Uterus (tissue), 4 donors: Measurements from ENCODE around the gene FAM234A. TPM values are rescaled to one million over a fixed set of nuclear protein-coding genes. Genes with fewer than 3 reads are reported as not detected.
"Not testable (repeated sequence)": the region's sequence is repeated elsewhere in the genome, so short reads cannot be mapped to it uniquely, and the experiment has no call there.

ENCODE experiments used
- DNase-seq, 2 donors: peaks; one replicate each; pipeline ENCODE4 v3.0.0-alpha.2; 2019 to 2020
- H3K27ac ChIP-seq, 2 donors: fragments of 200-600 bp; sonication (generic); 1 replicate in 1 of 2; 2 replicates in 1 of 2; pipeline ENCODE4 v1.5.1; 2016 to 2018
- H3K27me3 ChIP-seq, 2 donors: fragments of 200-600 bp; sonication (generic); one replicate each; pipeline ENCODE4 v1.5.1; 2018 to 2019; ENCODE audit warnings: control low read depth in 1 of 2
- H3K36me3 ChIP-seq, 2 donors: fragments of 200-600 bp; sonication (generic); one replicate each; pipeline ENCODE4 v1.5.1; 2019; ENCODE audit warnings: control low read depth in 1 of 2
- H3K4me1 ChIP-seq, 2 donors: fragments of 200-600 bp; sonication (generic); one replicate each; pipeline ENCODE4 v1.5.1; 2018 to 2019; ENCODE audit warnings: control low read depth in 1 of 2
- H3K4me3 ChIP-seq, 2 donors: fragments of 200-600 bp; sonication (generic); 1 replicate in 1 of 2; 2 replicates in 1 of 2; pipeline ENCODE4 v1.5.1; 2018 to 2019; ENCODE audit warnings: mild to moderate bottlenecking in 1 of 2
- H3K9me3 ChIP-seq, 2 donors: fragments of 200-600 bp; sonication (generic); one replicate each; pipeline ENCODE4 v1.5.1; 2019; ENCODE audit warnings: control low read depth in 1 of 2
- CTCF ChIP-seq, 4 experiments: fragments of 200-600 bp in 2 of 4; fragments of 450-650 bp in 2 of 4; sonication (generic) in 2 of 4; IDR thresholded peaks; one replicate each; pipeline ENCODE4 v1.5.1; 2016 to 2019; ENCODE audit warnings: antibody characterized with exemption in 4 of 4, mild to moderate bottlenecking in 2 of 4, moderate library complexity in 1 of 4
- POLR2A ChIP-seq, 2 donors: fragments of 450-650 bp; IDR thresholded peaks; one replicate each; pipeline ENCODE4 v1.6.1; 2016; ENCODE audit warnings: antibody characterized with exemption in 2 of 2, mild to moderate bottlenecking in 1 of 2, moderate library complexity in 1 of 2
- intact Hi-C: fragments of 100-400 bp; cut with DNase I; formaldehyde crosslinking; loops from one replicate; pipeline ENCODE4 v1.15.1; 2023; ENCODE audit warnings: low total_unique reads
- total RNA-seq, 4 donors: library from RNA; depleted of rRNA in 3 of 4; stranded (reverse); fragments of >200 nt in 3 of 4; gene quantifications; one replicate each; pipeline versions ENCODE4 v1.1.0 to v1.2.4, GENCODE V29; 2014 to 2023
- donor health status: DM: yes; HTN: yes; CAD: no.

The FAM234A gene
- total RNA-seq, 4 donors from 2014 or later: 5.6 to 65.5 (median 30.1) TPM

- DNase-seq: no peak
- H3K4me3 ChIP-seq: no peak overlapping the region
- H3K27me3 ChIP-seq: no peaks in the 10 kb centered on the region
- H3K4me1 ChIP-seq: no peaks in the 10 kb centered on the region
- H3K9me3 ChIP-seq: no peaks in the 10 kb centered on the region
- intact Hi-C loops: no loop called here
- H3K27ac ChIP-seq: no peak overlapping the region
- H3K36me3 ChIP-seq: no peaks in the 10 kb centered on the region
- no peak for TF ChIP-seq POLR2A (IDR thresholded peaks at IDR 0.05)
- TF ChIP-seq CTCF (IDR thresholded peaks at IDR 0.05): no peak
Measured at GRCh38 chr16:265711-266110, 31.1 kb downstream of the FAM234A start.

DNA sequence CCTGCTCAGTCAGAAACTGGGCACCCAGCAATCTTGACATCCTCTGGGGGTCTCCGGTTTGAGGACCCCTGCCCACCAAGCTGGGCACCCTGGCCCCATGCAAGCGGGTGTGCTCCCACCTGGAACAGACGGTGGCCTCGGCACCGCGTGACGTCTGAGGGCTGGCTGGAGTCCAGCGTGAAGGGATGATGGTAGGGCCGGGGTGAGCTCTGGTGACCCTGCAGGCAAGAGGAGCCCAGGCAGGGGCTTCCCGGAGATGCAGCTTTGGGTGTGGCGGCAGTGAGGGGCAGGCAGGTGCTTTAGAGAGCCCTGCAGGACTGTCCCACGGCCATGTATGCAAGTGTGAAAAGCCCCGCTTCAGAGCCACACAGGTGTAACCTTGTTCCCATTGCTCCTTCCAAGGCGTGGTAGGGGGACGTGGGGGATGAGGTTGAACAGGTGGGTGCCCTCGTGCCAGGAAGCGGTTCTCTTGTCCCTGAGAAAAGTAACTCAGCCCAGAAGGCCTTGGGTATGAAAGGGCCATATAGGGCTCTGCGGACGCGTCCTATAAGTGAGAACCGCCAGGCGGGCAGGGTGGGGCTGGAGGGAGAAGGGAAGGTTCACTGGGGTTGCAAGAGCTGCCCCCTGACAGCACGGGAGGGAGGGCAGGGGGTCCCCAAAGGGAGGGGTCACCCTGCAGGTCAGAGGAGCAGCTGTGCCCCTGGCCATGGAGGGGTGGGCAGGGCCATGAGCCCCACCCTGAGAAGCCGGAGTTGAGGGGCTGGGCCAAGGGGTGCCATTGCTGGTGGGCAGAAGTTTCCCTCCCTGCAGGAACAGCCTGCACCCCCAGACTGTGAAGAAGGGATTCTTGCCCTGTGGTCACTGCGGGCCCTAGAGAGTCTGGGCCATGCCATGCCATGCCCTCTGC, 31.9 kb downstream of the FAM234A start:
- H3K9me3 ChIP-seq: no peaks in the 10 kb centered on the region
- no peaks in the 10 kb centered on the region for H3K36me3 ChIP-seq
- no peaks in the 10 kb centered on the region for H3K4me1 ChIP-seq
- no peaks in the 10 kb centered on the region for H3K27me3 ChIP-seq
- no peak overlapping the region for H3K27ac ChIP-seq
- intact Hi-C loops: no loop called here
- no peak overlapping the region for H3K4me3 ChIP-seq
- no peak for DNase-seq
- TF ChIP-seq POLR2A (IDR thresholded peaks at IDR 0.05) (no peak), CTCF (IDR thresholded peaks at IDR 0.05) (no peak)

DNA sequence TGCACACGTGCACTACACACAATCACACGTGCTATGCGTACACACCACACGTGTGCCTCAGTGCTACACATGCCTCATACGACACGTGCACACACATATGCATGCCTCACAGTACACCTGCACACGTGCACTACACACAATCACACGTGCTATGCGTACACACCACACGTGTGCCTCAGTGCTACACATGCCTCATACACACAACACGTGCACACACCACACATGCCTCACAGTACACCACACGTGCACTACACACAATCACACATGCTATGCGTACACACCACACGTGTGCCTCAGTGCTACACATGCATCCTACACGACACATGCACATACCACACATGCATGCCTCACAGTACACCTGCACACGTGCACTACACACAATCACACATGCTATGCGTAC, 32.9 kb downstream of the FAM234A start:
- H3K27me3 ChIP-seq, H3K4me1 ChIP-seq, H3K4me3 ChIP-seq, intact Hi-C loops, H3K27ac ChIP-seq, H3K9me3 ChIP-seq, H3K36me3 ChIP-seq, DNase-seq: not testable (repeated sequence)

DNA sequence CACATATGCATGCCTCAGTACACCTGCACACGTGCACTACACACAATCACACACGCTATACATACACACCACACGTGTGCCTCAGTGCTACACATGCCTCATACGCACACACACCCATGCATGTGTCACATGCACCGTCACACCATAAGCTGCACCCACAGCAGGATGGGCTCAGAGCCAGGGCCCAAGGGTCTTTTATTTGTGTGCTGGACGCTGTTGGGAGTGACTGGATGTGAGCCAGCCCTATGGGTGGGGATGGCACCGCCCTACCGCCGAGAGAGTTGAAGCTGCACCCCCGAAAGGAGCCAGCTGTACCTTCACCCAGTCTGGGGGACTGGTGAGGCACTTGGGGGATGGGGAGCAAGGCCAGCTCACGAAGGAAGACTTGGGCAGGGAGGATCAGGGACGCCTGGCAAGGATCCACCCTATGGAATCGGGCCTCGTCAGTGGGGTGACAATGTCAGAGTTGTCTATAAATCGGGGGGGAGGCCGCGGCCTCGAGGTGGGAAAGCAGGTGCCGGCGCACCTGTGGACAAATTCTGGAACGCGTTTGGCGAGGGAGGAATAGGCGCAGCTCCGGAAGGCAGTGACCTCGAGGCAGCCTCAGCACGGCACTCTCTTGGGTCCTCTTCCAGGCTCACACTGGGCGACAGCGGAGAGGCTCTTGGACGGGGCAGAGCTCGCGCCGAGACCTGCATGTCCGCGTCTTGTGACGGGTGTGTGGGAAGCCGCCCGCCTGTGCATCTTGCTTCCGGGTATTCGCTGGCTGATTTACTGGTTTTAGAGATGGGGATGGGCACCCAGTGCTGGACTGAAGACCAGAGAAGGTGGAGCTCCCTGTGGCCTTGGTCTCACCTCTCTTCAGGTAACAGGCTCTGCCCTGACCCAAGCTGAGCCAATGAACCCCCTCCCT, 33.8 kb downstream of the FAM234A start:
- TF ChIP-seq CTCF (IDR thresholded peaks at IDR 0.05) (no peak), POLR2A (IDR thresholded peaks at IDR 0.05) (no peak)
- H3K4me1 ChIP-seq: no peaks in the 10 kb centered on the region
- H3K9me3 ChIP-seq: no peaks in the 10 kb centered on the region
- no peaks in the 10 kb centered on the region for H3K27me3 ChIP-seq
- intact Hi-C loops: no loop called here
- no peak overlapping the region for H3K27ac ChIP-seq
- no peak for DNase-seq
- no peaks in the 10 kb centered on the region for H3K36me3 ChIP-seq
- H3K4me3 ChIP-seq: no peak overlapping the region

GRCh38 chr16:269061-269796, 34.6 kb downstream of the FAM234A start:
- Histone ChIP-seq H3K27me3 (no peaks in the 10 kb centered on the region), H3K36me3 (no peaks in the 10 kb centered on the region), H3K27ac (no peak overlapping the region), H3K4me3 (no peak overlapping the region), H3K9me3 (no peaks in the 10 kb centered on the region), H3K4me1 (no peaks in the 10 kb centered on the region)
- no peak for DNase-seq
- no peak for TF ChIP-seq CTCF (IDR thresholded peaks at IDR 0.05)
- TF ChIP-seq POLR2A (IDR thresholded peaks at IDR 0.05): no peak
- intact Hi-C loops: no loop called here
